GM12892 (cell line): ENCODE data around the gene TEX2.
"Not testable (repeated sequence)": the region's sequence is repeated elsewhere in the genome, so short reads cannot be mapped to it uniquely, and the experiment has no call there.

Source experiments
- DNase-seq: peaks from one replicate; pipeline ENCODE4 v3.0.0; 2011; ENCODE audit not compliant: insufficient read length
- FAIRE-seq: peaks from 2 replicates; lab custom pipeline; 2011; peaks lifted over from hg19 to GRCh38; lab: Jason Lieb, UNC
- POLR2A ChIP-seq: IDR thresholded peaks from 2 replicates; pipeline ENCODE4 v1.6.1; 2011; ENCODE audit warnings: low read depth, low read length, control low read depth
- POLR2AphosphoS5 ChIP-seq: IDR thresholded peaks from 2 replicates; pipeline ENCODE4 v1.6.1; 2011; ENCODE audit warnings: low read depth, low read length, control low read depth
- TAF1 ChIP-seq: IDR thresholded peaks from 2 replicates; pipeline ENCODE4 v1.6.1; 2011; ENCODE audit warnings: low read depth, mild to moderate bottlenecking, control low read depth, low read length, borderline replicate concordance

Gene TEX2

GRCh38 chr17:64250233-64250835 is 12.7 kb downstream of the TEX2 start:
- DNase-seq (no peak), FAIRE-seq (no peak)
- no peak for TF ChIP-seq POLR2AphosphoS5

- TF ChIP-seq POLR2AphosphoS5: no peak
- no peak for TF ChIP-seq POLR2A
- TF ChIP-seq TAF1: no peak
- no peak for FAIRE-seq
These were observed 15.2 kb downstream of the TEX2 start for GRCh38 chr17:64247836-64248235.

GRCh38 chr17:64245218-64246145 is 17.6 kb downstream of the TEX2 start:
- no peak for FAIRE-seq
- no peak for TF ChIP-seq POLR2AphosphoS5
- no peak for DNase-seq

More at GRCh38 chr17:64247836-64248235, 15.2 kb downstream of the TEX2 start:
- DNase-seq: no peak

- DNase-seq: no peak
- TF ChIP-seq POLR2A (no peak), TAF1 (no peak), POLR2AphosphoS5 (no peak)
- no peak for FAIRE-seq
These were observed 18.9 kb downstream of the TEX2 start for GRCh38 chr17:64244165-64244564.

GRCh38 chr17:64243340-64243739 is 19.7 kb downstream of the TEX2 start:
- FAIRE-seq (no peak), DNase-seq (no peak)
- TF ChIP-seq POLR2AphosphoS5 (no peak), TAF1 (no peak), POLR2A (no peak)

- FAIRE-seq (no peak), DNase-seq (no peak)
- TF ChIP-seq POLR2A (no peak), POLR2AphosphoS5 (no peak), TAF1 (no peak)
These were observed 20.4 kb downstream of the TEX2 start for GRCh38 chr17:64242633-64243032.

GRCh38 chr17:64240741-64241347 is 22.2 kb downstream of the TEX2 start:
- DNase-seq: no peak
- TF ChIP-seq TAF1 (no peak), POLR2AphosphoS5 (no peak), POLR2A (no peak)
- FAIRE-seq: no peak

- FAIRE-seq (no peak), DNase-seq (no peak)
- no peak for TF ChIP-seq POLR2AphosphoS5
- TF ChIP-seq TAF1: no peak
- no peak for TF ChIP-seq POLR2A
These were observed 22.8 kb downstream of the TEX2 start for GRCh38 chr17:64240261-64240740.

GRCh38 chr17:64238449-64238848 is 24.6 kb downstream of the TEX2 start:
- FAIRE-seq, DNase-seq: not testable (repeated sequence)

- TF ChIP-seq POLR2A (no peak), POLR2AphosphoS5 (no peak), TAF1 (no peak)
- DNase-seq (no peak), FAIRE-seq (no peak)
These were observed 26.1 kb downstream of the TEX2 start for GRCh38 chr17:64236827-64237403.

- FAIRE-seq: no peak
- TF ChIP-seq POLR2AphosphoS5 (no peak), POLR2A (no peak)
- DNase-seq: no peak
These were observed 28.1 kb downstream of the TEX2 start for GRCh38 chr17:64234961-64235360.
